DMS 273 (cell line): ENCODE measurements around the gene BTN1A1.
"Not testable (repeated sequence)": the region's sequence is repeated elsewhere in the genome, so short reads cannot be mapped to it uniquely, and the experiment has no call there.

Source experiments
- DNase-seq: peaks from one replicate; lab custom pipeline; 2025; ENCODE audit not compliant: unreplicated experiment; lab: John Stamatoyannopoulos, UW

Gene BTN1A1

GRCh38 chr6:26511033-26511432 lies 10.9 kb downstream of the BTN1A1 start:
- not testable (repeated sequence) for DNase-seq

DNA sequence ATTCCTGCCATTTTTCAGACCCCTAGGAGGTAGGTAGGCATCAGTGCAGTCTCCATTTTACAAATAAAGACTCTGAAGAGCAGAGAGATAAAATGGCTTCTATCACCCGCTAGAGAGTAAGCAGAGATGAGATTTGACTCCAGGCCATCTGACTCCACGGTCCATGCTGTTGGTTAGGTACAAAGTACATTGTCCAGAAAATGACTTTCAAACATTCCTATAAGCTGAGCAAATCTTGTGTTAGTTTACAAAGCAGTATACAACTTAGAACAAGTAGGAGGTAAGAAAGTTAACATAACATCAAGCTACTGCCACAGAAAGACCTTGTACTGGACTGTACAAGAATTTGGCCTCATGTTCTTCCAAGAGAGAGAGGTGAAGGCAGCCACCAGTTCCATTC lies 14.9 kb downstream of the BTN1A1 start:
- DNase-seq: no peak

- peak; percentile 12 for DNase-seq
These were observed 16.7 kb downstream of the BTN1A1 start for GRCh38 chr6:26516481-26517427.

- no peak for DNase-seq
These were observed 19.3 kb downstream of the BTN1A1 start for GRCh38 chr6:26519359-26519758.

- DNase-seq: peak; percentile 80
These were observed 20.2 kb downstream of the BTN1A1 start for GRCh38 chr6:26520237-26520849.

GRCh38 chr6:26520850-26521599 lies 20.9 kb downstream of the BTN1A1 start:
- peak; percentile 94 for DNase-seq

DNA sequence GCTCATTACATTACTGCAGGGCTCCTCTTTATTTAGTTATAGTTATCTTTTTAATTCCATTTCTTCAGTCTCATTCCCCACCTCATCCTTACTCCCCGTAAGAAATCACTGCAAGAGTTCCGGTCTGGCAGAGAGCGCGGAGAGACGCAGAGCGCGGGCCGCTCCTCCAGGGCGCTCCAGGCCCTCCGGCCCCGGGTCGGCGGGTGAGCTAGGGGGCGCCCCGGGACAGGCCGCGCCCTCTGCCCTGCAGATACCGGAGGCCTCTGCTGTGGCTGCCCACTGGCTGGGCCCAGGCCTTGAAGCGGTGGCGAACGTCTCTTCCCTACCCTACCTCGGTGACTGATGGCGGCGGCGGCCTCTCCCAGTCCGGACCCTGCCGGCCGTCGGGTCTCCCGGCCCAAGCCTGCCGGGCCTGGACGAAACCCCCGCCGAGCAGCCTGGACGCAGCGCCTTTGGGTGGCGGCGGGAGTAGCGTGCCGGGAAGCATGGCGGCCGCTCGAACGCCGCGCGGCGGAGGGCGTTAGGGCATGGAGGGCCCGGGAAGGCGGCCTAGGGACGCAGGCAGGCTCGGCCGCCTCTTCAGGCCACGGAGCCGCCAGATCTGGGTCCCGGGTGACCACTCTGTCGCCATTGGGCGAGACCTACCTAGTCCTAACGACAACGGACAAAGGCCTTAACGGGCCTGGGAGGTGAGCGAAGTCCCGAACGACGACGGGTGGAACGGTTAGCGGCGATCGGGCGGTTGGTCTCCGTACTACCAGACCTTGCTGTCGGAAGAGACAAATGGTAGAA lies 21.7 kb downstream of the BTN1A1 start:
- peak; percentile 91 for DNase-seq

GRCh38 chr6:26522486-26523228 lies 22.6 kb downstream of the BTN1A1 start:
- DNase-seq: peak; percentile 29

DNA sequence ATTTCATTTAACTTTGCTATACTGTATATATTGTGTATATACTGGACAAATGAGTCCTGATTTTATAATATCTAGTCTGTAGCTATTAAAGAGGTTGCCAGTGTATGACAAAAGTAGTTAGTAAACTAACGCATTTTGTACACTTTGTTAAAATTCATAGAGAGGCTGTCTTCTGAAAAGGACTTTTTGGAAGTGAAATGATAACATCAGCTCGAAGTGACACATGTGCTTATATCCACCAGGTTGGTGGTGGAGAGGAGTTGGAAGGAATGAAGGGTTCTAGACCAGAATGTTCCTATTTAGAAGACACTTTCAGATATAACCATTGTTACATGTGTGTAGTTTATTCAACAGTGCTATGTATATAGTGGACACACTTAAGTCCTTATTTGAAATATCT lies 24.2 kb downstream of the BTN1A1 start:
- DNase-seq: not testable (repeated sequence)

GRCh38 chr6:26524722-26525370 lies 24.7 kb downstream of the BTN1A1 start:
- no peak for DNase-seq

- no peak for DNase-seq
These were observed 25.7 kb downstream of the BTN1A1 start for GRCh38 chr6:26525838-26526237.

DNA sequence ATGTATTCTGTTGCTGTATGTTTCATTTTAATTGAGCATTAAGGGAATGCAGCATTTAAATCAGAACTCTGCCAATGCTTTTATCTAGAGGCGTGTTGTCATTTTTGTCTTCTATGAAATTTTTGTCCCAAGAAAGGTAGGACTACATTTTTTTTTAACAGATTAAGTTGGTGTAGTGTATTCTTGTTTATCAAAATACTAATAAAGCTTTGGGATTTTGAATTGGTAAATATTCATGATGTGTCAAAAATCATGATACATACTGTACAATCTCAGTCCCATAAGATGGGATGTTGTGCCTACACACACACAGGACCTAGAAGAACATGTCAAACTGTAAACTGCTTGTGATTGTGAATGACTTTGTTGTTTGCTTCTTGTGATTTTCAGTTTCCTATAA lies 26.8 kb downstream of the BTN1A1 start:
- DNase-seq: no peak

GRCh38 chr6:26530203-26530602 lies 30.1 kb downstream of the BTN1A1 start:
- no peak for DNase-seq

DNA sequence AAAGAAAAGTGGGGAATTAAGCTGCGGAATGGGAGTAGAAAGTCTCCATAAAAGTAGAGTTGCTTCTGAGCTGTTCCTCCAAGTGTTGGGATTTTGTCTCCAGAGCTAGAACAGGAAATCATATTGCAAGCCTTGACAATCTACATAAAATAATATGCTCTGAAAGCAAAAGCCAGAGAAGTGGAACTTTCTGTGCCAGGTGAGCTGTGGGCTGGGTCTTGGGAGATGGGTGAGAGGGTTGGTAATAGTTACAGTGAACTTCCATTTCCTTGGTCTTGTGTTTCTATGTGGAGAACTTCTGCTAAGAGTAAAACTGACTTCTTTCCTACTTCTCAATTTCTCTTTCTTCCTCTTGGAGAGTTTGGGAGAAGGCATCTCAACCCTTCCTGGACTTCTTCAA lies 31.8 kb downstream of the BTN1A1 start:
- no peak for DNase-seq

GRCh38 chr6:26532699-26533531 lies 32.8 kb downstream of the BTN1A1 start:
- DNase-seq: peak; percentile 96

GRCh38 chr6:26533532-26533931 lies 33.4 kb downstream of the BTN1A1 start:
- no peak for DNase-seq

DNA sequence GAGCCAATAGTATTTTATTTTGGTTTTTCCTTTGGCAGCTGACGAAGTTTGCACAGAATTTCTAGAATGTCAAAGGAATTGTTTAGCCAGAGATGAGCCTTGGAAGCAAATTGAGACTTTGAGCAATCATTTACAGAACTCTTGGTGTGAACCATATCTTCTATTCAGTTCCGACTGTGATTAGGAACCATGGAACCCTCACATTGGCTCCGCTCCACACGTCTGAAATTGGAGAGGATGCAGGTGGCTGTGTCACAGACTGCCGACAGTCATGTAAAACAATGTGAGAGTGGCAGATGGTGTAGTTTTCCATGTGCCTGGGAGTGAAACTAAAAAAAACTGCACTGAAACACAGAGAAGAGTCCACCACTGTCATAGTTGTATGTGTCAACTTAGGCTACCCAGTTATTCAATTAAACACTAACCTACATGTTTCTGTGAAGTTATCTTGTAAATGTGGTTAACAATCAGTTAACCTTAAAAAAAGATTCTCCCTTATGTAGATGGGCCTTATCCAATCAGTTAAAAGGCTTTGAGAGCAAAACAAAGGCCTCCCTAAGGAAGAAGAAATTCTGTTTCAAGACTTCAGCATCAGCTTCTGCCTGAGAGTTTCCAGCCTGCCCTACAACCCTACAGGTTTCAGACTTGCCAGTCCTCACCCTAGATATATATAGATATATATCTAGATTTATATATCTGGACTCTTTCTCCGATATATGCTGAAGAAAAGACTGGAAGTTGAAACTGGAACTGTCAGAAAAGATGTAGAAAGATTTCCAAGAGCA lies 34.8 kb downstream of the BTN1A1 start:
- peak; percentile 95 for DNase-seq

- peak; percentile 69 for DNase-seq
These were observed 36.6 kb downstream of the BTN1A1 start for GRCh38 chr6:26536571-26537159.
